ENCODE measurements around the gene CDC42BPG.

- no peak for TF ChIP-seq MAX (IDR thresholded peaks at IDR 0.05)
- TF ChIP-seq SIN3A (IDR thresholded peaks at IDR 0.05; ENCODE audit: low read depth) = no peak
- TF ChIP-seq EZH2phosphoT487 (IDR thresholded peaks at IDR 0.05; ENCODE audit: borderline replicate concordance) = no peak
- no peak for TF ChIP-seq CTCF (IDR thresholded peaks at IDR 0.05 in 2 of 3, conservative IDR thresholded peaks at IDR 0.05 in 1 of 3; ENCODE audit: borderline replicate concordance in 1 of 3, insufficient read depth in 1 of 3, low read depth in 2 of 3, low read length in 2 of 3)
- no peak for TF ChIP-seq POLR2AphosphoS5 (IDR thresholded peaks at IDR 0.05; ENCODE audit: low read depth, low read length)
- no peak for TF ChIP-seq POLR2A (IDR thresholded peaks at IDR 0.05; ENCODE audit: borderline replicate concordance, extremely low read depth, insufficient read depth, insufficient read length)
- no peak for TF ChIP-seq RAD21 (IDR thresholded peaks at IDR 0.05; ENCODE audit: low read depth)
- TF ChIP-seq ZNF274 (IDR thresholded peaks at IDR 0.05; ENCODE audit: low read depth, low read length) = no peak
- TF ChIP-seq CEBPB (IDR thresholded peaks at IDR 0.05; ENCODE audit: low read depth) = no peak
- TF ChIP-seq ZBTB33 (IDR thresholded peaks at IDR 0.05; ENCODE audit: extremely low read depth, insufficient replicate concordance, low read length) = no peak
- no peak for TF ChIP-seq ATF3 (IDR thresholded peaks at IDR 0.05)
- TF ChIP-seq ELF1 (IDR thresholded peaks at IDR 0.05; ENCODE audit: borderline replicate concordance, low read depth) = no peak
These were observed 25.2 kb upstream of the CDC42BPG start for GRCh38 chr11:64869571-64870175.
